ENCODE data around the gene PANK2. TPM values are rescaled to one million over a fixed set of nuclear protein-coding genes. Genes with fewer than 3 reads are reported as not detected.

PANK2 gene
- total and polyA plus RNA-seq, 10 of the 15 experiments (the other 5 are each of a cell fraction or from before 2014, with no cell fraction given): 13.2 to 43.4 (median 33.3) TPM

DNA sequence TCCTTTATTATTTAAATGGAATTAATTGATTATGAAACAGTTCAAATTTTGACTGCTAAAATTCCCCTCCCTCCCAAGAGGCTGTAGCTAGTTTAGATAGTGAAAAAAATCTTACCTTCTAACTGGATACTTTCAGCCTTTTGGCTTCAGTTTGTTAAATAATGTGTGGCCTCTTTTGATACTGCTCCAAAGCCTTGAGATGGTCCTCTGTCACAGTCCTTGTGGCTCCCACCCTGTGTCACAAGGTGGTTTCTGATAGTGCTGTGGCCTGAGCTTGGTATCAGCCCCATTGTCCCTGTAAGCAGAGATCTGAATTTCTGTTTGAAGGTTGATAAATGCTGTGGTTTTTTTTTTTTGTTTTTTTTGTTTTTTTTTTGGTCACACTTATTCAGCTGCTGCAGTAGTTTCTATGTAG, 20.8 kb downstream of the PANK2 start (continued):
- TF ChIP-seq RELA (IDR thresholded peaks at IDR 0.05; ENCODE audit: borderline replicate concordance, partially characterized antibody) (no peak), EGR1 (IDR thresholded peaks at IDR 0.05; ENCODE audit: borderline replicate concordance in 1 of 2, low read depth in 2 of 2, low read length in 2 of 2) (no peak), DPF2 (IDR thresholded peaks at IDR 0.05) (no peak), FOXM1 (IDR thresholded peaks at IDR 0.05; ENCODE audit: low read depth, low read length) (no peak), ZBED1 (IDR thresholded peaks at IDR 0.05; ENCODE audit: borderline replicate concordance) (no peak), SMC3 (IDR thresholded peaks at IDR 0.05; ENCODE audit: borderline replicate concordance, low read length) (no peak), BCL11A (IDR thresholded peaks at IDR 0.05; ENCODE audit: low read depth, low read length) (no peak), PAX5 (IDR thresholded peaks at IDR 0.05; ENCODE audit: borderline replicate concordance, low read depth, low read length) (no peak), ATF7 (IDR thresholded peaks at IDR 0.05; ENCODE audit: low read depth) (peak; percentile 52; the same call in 1 of the 2 replicates), CBX5 (IDR thresholded peaks at IDR 0.05; ENCODE audit: low read depth) (no peak), RB1 (IDR thresholded peaks at IDR 0.05; ENCODE audit: borderline replicate concordance) (no peak), NFYA (IDR thresholded peaks at IDR 0.05; ENCODE audit: borderline replicate concordance, low read depth, low read length) (no peak), TAF1 (IDR thresholded peaks at IDR 0.05; ENCODE audit: borderline replicate concordance, low read depth, low read length) (no peak), NBN (IDR thresholded peaks at IDR 0.05) (peak; percentile 61; the same call in 1 of the 2 replicates), JUNB (IDR thresholded peaks at IDR 0.05) (no peak), YBX1 (IDR thresholded peaks at IDR 0.05) (no peak), SREBF2 (IDR thresholded peaks at IDR 0.05; ENCODE audit: low read length) (no peak)
- TF ChIP-seq, protein P1, sequence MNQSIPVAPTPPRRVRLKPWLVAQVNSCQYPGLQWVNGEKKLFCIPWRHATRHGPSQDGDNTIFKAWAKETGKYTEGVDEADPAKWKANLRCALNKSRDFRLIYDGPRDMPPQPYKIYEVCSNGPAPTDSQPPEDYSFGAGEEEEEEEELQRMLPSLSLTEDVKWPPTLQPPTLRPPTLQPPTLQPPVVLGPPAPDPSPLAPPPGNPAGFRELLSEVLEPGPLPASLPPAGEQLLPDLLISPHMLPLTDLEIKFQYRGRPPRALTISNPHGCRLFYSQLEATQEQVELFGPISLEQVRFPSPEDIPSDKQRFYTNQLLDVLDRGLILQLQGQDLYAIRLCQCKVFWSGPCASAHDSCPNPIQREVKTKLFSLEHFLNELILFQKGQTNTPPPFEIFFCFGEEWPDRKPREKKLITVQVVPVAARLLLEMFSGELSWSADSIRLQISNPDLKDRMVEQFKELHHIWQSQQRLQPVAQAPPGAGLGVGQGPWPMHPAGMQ (IDR thresholded peaks at IDR 0.05; ENCODE audit: borderline replicate concordance): no peak
- TF ChIP-seq, protein P2, sequence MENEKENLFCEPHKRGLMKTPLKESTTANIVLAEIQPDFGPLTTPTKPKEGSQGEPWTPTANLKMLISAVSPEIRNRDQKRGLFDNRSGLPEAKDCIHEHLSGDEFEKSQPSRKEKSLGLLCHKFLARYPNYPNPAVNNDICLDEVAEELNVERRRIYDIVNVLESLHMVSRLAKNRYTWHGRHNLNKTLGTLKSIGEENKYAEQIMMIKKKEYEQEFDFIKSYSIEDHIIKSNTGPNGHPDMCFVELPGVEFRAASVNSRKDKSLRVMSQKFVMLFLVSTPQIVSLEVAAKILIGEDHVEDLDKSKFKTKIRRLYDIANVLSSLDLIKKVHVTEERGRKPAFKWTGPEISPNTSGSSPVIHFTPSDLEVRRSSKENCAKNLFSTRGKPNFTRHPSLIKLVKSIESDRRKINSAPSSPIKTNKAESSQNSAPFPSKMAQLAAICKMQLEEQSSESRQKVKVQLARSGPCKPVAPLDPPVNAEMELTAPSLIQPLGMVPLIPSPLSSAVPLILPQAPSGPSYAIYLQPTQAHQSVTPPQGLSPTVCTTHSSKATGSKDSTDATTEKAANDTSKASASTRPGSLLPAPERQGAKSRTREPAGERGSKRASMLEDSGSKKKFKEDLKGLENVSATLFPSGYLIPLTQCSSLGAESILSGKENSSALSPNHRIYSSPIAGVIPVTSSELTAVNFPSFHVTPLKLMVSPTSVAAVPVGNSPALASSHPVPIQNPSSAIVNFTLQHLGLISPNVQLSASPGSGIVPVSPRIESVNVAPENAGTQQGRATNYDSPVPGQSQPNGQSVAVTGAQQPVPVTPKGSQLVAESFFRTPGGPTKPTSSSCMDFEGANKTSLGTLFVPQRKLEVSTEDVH (IDR thresholded peaks at IDR 0.05; ENCODE audit: low read depth, partially characterized antibody): no peak
- TF ChIP-seq, protein P3, sequence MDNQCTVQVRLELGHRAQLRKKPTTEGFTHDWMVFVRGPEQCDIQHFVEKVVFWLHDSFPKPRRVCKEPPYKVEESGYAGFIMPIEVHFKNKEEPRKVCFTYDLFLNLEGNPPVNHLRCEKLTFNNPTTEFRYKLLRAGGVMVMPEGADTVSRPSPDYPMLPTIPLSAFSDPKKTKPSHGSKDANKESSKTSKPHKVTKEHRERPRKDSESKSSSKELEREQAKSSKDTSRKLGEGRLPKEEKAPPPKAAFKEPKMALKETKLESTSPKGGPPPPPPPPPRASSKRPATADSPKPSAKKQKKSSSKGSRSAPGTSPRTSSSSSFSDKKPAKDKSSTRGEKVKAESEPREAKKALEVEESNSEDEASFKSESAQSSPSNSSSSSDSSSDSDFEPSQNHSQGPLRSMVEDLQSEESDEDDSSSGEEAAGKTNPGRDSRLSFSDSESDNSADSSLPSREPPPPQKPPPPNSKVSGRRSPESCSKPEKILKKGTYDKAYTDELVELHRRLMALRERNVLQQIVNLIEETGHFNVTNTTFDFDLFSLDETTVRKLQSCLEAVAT (IDR thresholded peaks at IDR 0.05): peak; percentile 58; the same call in 1 of the 2 replicates
- TF ChIP-seq, protein P4, sequence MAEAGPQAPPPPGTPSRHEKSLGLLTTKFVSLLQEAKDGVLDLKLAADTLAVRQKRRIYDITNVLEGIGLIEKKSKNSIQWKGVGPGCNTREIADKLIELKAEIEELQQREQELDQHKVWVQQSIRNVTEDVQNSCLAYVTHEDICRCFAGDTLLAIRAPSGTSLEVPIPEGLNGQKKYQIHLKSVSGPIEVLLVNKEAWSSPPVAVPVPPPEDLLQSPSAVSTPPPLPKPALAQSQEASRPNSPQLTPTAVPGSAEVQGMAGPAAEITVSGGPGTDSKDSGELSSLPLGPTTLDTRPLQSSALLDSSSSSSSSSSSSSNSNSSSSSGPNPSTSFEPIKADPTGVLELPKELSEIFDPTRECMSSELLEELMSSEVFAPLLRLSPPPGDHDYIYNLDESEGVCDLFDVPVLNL (IDR thresholded peaks at IDR 0.05; ENCODE audit: low read depth, low read length): no peak

Data from GM12878 (cell line).